Measurements from ENCODE around the gene TLN1.

- TF ChIP-seq EP300 (IDR thresholded peaks at IDR 0.05) (no peak), CTCF (IDR thresholded peaks at IDR 0.05) (no peak), POLR2A (IDR thresholded peaks at IDR 0.05) (no peak), POLR2AphosphoS5 (IDR thresholded peaks at IDR 0.05) (peak in 1 of 3 donors; percentile 61)
These were observed 14.6 kb upstream of the TLN1 start for GRCh38 chr9:35746583-35746982.
